Activated CD4-positive, alpha-beta memory T cell treated with anti-CD3 and anti-CD28 coated beads for 36 hours (primary cell): ENCODE measurements around the gene OR52W1. TPM values are rescaled to one million over a fixed set of nuclear protein-coding genes. Genes with fewer than 3 reads are reported as not detected.
A peak's percentile ranks its signal among the peaks of the same experiment; 100 is the strongest.

ENCODE experiments used
- CTCF ChIA-PET: fragments of 350-600 bp; sonication (Branson Sonifier 250); formaldehyde crosslinking; loops from one replicate; lab custom pipeline; 2021; ENCODE audit warnings: antibody characterized with exemption, inconsistent platforms; lab: Charles Lee
- POLR2A ChIA-PET: fragments of 350-600 bp; sonication (Branson Sonifier 250); formaldehyde crosslinking; loops from one replicate; lab custom pipeline; 2021; ENCODE audit warnings: antibody characterized with exemption; lab: Charles Lee
- DNase-seq: peaks from one replicate; pipeline ENCODE4 v3.0.0-alpha.2; 2020
- H3K27ac Mint-ChIP-seq: one replicate; pipeline ENCODE4 v1.8.0; 2021; ENCODE audit warnings: mixed read lengths
- H3K27me3 Mint-ChIP-seq: one replicate; pipeline ENCODE4 v1.8.0; 2021; ENCODE audit warnings: mixed read lengths
- H3K36me3 Mint-ChIP-seq: one replicate; pipeline ENCODE4 v1.8.0; 2021; ENCODE audit warnings: mixed read lengths
- H3K4me1 Mint-ChIP-seq: one replicate; pipeline ENCODE4 v1.8.0; 2021; ENCODE audit warnings: low read depth, mixed read lengths
- H3K4me3 Mint-ChIP-seq: one replicate; pipeline ENCODE4 v1.8.0; 2021; ENCODE audit warnings: mild to moderate bottlenecking, mixed read lengths
- H3K9me3 Mint-ChIP-seq: one replicate; pipeline ENCODE4 v1.8.0; 2021; ENCODE audit warnings: mixed read lengths
- intact Hi-C: fragments of 100-400 bp; cut with micrococcal nuclease; formaldehyde crosslinking; loops from one replicate; pipeline ENCODE4 v1.15.1; 2023
- total RNA-seq, 2 experiments: library from RNA; stranded (reverse); gene quantifications; one replicate each; pipeline ENCODE4 v1.2.3, GENCODE V29; 2021

OR52W1 gene
- total RNA-seq, 2 experiments from 2014 or later, result not detected

DNA sequence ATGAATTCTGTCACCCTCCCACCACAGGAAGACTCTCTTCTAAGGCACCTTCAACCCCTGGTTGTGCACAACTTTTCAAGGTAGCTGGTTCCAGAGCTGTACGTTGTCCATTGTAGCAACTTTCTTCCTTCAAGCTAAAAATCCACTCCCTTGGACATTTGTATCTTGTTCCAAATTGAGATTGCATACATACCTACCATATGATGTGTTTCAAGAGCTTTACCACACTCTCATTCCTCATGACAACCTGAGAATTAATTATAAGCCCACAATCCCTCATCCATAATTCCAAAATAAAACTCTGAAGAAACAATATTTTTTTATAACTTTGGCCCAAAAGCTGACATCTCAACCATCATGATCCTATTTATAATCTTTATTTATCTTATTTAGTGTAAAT lies 3.0 kb downstream of the OR52W1 start:
- ChIA-PET CTCF (interaction anchor here (0.7 to 0.8 kb wide), 2 partner anchors 150 to 161 kb away, joined by 3 read pairs; no protein-coding TSS in a partner anchor), POLR2A (interaction anchor here (1.2 kb wide), 1 partner anchor 118 kb away, joined by 3 read pairs; no protein-coding TSS in a partner anchor)
- no peak overlapping the region for H3K4me3 Mint-ChIP-seq
- no peaks in the 10 kb centered on the region for H3K36me3 Mint-ChIP-seq
- intact Hi-C loops, result loop anchor here (2.0 kb wide), 1 partner anchor 151 kb away; no protein-coding TSS in a partner anchor
- H3K9me3 Mint-ChIP-seq, result no peaks in the 10 kb centered on the region
- no peak for DNase-seq
- no peak overlapping the region for H3K27ac Mint-ChIP-seq
- peaks cover 34% of the 10 kb centered on the region for H3K4me1 Mint-ChIP-seq
- H3K27me3 Mint-ChIP-seq, result no peaks in the 10 kb centered on the region

DNA sequence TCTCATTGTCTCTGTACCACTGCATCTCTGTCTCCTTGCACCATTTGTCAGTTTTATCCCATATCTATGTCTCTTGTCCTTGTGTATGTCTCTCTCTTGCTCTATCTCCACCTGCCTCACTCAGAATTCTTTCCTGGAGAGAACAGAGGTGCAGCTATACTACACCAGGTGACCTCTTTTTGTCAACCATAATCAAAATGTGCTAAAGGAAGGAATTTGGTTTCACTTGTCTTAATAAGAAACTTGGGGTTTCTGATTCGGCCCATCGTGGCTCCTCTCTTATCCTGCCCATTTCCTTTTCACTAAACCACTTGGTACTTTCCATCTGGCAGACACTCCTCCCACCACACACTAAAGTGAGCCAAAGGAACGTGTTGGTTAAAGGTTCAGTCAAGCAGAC lies 4.3 kb downstream of the OR52W1 start:
- intact Hi-C loops, result loop anchor here (2.0 kb wide), 1 partner anchor 149 kb away; no protein-coding TSS in a partner anchor
- peak; percentile 18 for DNase-seq
- no peak overlapping the region for H3K4me3 Mint-ChIP-seq
- ChIA-PET CTCF (no interaction called here), POLR2A (no interaction called here)
- no peaks in the 10 kb centered on the region for H3K9me3 Mint-ChIP-seq
- H3K4me1 Mint-ChIP-seq, result peaks cover 34% of the 10 kb centered on the region
- H3K27me3 Mint-ChIP-seq, result no peaks in the 10 kb centered on the region
- no peaks in the 10 kb centered on the region for H3K36me3 Mint-ChIP-seq
- no peak overlapping the region for H3K27ac Mint-ChIP-seq

DNA sequence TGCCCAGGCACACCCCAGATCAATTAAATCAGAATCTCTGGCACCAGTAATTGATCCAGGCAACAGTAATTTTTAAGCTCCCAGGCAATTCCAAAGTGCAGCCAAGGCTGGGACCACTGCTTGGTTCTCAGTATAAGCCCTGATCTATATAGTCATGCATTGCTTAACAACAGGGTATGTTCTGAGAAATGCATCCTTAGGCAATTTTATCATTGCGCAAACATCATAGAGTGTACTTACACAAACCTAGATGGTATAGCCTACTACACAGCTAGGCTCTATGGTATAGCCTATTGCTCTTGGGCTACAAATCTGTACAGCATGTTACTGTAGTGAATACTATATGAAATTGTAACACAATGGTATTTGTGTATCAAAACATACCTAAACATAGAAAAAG lies 5.7 kb downstream of the OR52W1 start:
- ChIA-PET CTCF (interaction anchor here (1.8 kb wide), 1 partner anchor 149 kb away, joined by 7 read pairs; no protein-coding TSS in a partner anchor), POLR2A (no interaction called here)
- intact Hi-C loops, result no loop called here
- no peak overlapping the region for H3K27ac Mint-ChIP-seq
- no peak for DNase-seq
- H3K27me3 Mint-ChIP-seq, result no peaks in the 10 kb centered on the region
- peaks cover 3% of the 10 kb centered on the region for H3K36me3 Mint-ChIP-seq
- H3K9me3 Mint-ChIP-seq, result no peaks in the 10 kb centered on the region
- no peak overlapping the region for H3K4me3 Mint-ChIP-seq
- H3K4me1 Mint-ChIP-seq, result peaks cover 34% of the 10 kb centered on the region

DNA sequence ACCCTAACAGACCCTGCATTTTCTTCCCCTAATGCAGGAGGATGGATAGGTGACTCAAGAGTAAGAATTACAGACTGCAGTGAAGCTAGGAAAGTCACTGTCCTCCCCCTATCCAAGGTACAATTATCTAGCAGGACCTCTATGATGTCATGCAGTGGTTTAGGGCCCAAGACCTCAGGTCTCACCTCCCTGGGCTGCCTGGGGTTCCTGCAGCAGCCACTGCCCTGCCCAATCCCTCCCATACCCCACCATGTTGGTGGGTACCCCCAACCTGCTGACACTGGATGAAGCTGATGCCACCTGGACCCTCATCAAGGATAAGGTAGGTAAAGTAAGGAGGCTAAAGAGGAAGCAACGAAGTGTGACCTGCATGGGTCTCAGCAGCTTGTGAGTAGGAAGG lies 6.3 kb downstream of the OR52W1 start, which contains the start of gene C11orf42:
Gene C11orf42 (plus strand): TSS at position 192 of the 400 bp plus-strand sequence. CDS start 59 bp downstream, at position 251.
- intact Hi-C loops, result no loop called here
- no peak within 1 kb of the TSS for H3K4me3 Mint-ChIP-seq
- peaks cover 34% of the 10 kb centered on the region for H3K4me1 Mint-ChIP-seq
- ChIA-PET CTCF (interaction anchor here (1.8 kb wide), 1 partner anchor 148 kb away, joined by 7 read pairs; no protein-coding TSS in a partner anchor), POLR2A (no interaction called here)
- no peaks in the 10 kb centered on the region for H3K9me3 Mint-ChIP-seq
- no peak within 1 kb of the TSS for H3K27ac Mint-ChIP-seq
- no peak for DNase-seq
- H3K36me3 Mint-ChIP-seq, result peaks cover 4% of the 10 kb centered on the region
- H3K27me3 Mint-ChIP-seq, result no peaks in the 10 kb centered on the region

DNA sequence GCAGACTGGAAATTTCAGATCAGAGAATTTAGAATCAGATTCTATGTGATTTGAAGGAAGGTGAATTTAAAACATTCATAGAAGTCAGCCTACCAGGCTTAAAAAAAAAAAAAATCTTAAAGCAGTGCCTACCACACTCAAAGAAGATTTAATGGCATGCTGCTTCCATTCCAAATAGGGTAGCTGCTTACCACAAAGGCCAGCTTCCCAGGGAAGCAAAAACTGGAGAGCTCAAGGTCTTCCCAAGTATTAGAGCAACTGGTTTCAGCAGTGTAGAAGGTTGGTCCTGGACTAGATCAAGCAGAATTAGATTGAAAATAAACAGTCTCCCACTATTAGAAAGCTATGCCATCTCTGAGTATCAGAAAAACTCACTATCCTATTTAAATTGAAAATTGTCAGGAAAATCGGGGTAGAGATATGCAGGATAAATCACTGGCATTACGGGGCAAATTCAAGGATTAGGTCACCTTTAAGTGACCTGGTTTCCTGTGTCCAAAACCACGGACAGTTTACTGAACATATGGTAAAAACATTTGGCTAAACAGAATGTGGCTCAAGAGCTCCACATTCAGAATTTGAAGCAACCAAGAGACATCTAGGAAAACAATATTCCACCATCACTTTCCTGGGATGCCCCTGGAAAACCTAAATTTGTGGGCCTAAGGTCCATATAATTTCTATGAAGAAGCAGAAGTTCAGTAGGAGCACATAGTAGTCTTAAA lies 7.6 kb downstream of the OR52W1 start:
- no peak for DNase-seq
- CTCF ChIA-PET, result interaction anchor here (1.7 to 1.8 kb wide), 2 partner anchors 147 to 156 kb away, joined by 5 to 7 read pairs; no protein-coding TSS in a partner anchor
- POLR2A ChIA-PET, result interaction anchor here (0.9 kb wide), 1 partner anchor 28 kb away, joined by 3 read pairs; the partner anchor contains the start of gene FHIP1B

DNA sequence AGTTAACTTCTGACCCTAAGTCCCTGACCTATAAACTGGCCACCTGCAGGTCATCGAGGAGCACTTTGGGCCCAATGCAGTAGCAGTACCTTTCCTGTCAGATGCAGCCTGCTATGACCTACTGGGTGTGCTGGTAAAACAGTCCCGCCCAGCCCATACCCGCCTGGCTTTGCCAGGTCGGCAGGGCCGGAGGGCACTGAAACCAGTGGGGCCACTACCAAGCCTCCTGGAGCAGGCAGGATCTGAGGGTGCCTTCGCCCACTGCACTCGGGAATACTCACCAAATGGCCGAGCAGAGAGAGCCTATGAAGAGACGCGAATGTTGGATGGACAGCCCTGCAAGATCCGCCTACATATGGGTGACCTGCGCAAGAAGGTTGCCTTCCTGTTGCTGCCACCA lies 10.8 kb downstream of the OR52W1 start:
- Mint-ChIP-seq H3K36me3 (peaks cover 8% of the 10 kb centered on the region), H3K4me1 (no peaks in the 10 kb centered on the region), H3K27me3 (no peaks in the 10 kb centered on the region), H3K27ac (no peak overlapping the region), H3K4me3 (no peak overlapping the region), H3K9me3 (no peaks in the 10 kb centered on the region)
- ChIA-PET CTCF (interaction anchor here (0.6 kb wide), 1 partner anchor 37 kb away, joined by 3 read pairs; no protein-coding TSS in a partner anchor), POLR2A (no interaction called here)
- no peak for DNase-seq
- intact Hi-C loops, result no loop called here

More for the DNA sequence above, 7.6 kb downstream of the OR52W1 start:
- no peak overlapping the region for H3K27ac Mint-ChIP-seq
- intact Hi-C loops, result no loop called here
- H3K4me1 Mint-ChIP-seq, result peaks cover 26% of the 10 kb centered on the region
- no peak overlapping the region for H3K4me3 Mint-ChIP-seq
- no peaks in the 10 kb centered on the region for H3K27me3 Mint-ChIP-seq
- peaks cover 8% of the 10 kb centered on the region for H3K36me3 Mint-ChIP-seq
- no peaks in the 10 kb centered on the region for H3K9me3 Mint-ChIP-seq

DNA sequence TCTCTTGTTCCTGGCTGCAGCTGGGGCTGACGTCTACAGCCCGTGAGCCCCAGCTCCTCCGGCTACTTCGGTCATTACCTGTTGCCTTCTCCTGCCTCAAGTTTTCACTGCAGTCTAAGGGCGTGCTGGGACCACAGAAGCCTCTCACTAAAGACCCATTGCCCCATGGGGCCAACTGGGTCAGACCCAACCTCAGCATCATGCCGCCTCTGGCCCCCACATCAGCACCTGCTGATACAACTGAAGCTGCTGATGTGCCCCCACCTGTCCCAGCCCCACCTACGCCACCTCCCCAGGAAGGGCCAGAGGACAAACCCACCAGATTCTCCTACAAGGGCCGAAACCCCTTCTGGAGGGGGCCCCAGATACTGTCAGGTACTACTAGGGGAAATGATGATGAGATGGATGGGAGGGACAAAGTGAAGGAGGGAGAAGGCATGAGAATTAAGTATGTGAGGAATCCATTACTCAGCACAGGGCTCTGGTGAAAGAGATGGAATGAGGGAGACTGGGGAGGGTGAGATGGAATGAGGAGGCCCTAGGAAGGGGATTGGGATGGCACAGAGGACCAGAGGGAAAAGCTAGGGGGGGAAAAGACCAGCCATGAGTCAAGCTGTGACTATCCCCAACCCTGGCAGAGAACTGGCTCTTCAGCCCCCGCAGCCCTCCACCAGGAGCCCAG lies 11.4 kb downstream of the OR52W1 start:
- peaks cover 8% of the 10 kb centered on the region for H3K36me3 Mint-ChIP-seq
- ChIA-PET CTCF (interaction anchor here (0.6 kb wide), 1 partner anchor 36 kb away, joined by 3 read pairs; no protein-coding TSS in a partner anchor), POLR2A (no interaction called here)
- no peaks in the 10 kb centered on the region for H3K27me3 Mint-ChIP-seq
- H3K4me3 Mint-ChIP-seq, result no peak overlapping the region
- no peak for DNase-seq
- H3K4me1 Mint-ChIP-seq, result no peaks in the 10 kb centered on the region
- H3K27ac Mint-ChIP-seq, result no peak overlapping the region
- H3K9me3 Mint-ChIP-seq, result no peaks in the 10 kb centered on the region
- intact Hi-C loops, result no loop called here

DNA sequence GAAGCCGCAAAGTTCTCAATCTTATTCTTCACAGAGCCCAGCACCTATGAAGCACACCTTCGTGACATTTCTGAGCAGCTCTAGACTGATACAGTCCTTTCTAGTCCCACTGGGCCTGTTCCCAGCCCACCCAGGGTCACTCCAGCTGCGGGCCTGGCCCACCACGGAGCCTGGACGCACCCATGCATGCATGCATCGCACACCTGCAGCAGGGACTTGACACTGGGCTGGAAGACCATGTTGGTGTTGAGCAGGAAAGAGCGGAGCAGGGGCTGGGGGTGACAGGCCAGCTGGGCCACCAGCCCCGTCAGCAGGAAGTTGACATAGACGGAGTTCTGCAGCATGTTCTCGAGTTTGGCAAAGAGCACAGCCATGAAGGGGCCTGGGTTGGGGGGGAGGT lies 15.5 kb downstream of the OR52W1 start:
- Mint-ChIP-seq H3K4me1 (peaks cover under 1% of the 10 kb centered on the region), H3K27ac (no peak overlapping the region), H3K4me3 (no peak overlapping the region), H3K27me3 (no peaks in the 10 kb centered on the region), H3K9me3 (no peaks in the 10 kb centered on the region), H3K36me3 (peaks cover 17% of the 10 kb centered on the region)
- CTCF ChIA-PET, result no interaction called here
- POLR2A ChIA-PET, result no interaction called here
- DNase-seq, result no peak
- intact Hi-C loops, result no loop called here

DNA sequence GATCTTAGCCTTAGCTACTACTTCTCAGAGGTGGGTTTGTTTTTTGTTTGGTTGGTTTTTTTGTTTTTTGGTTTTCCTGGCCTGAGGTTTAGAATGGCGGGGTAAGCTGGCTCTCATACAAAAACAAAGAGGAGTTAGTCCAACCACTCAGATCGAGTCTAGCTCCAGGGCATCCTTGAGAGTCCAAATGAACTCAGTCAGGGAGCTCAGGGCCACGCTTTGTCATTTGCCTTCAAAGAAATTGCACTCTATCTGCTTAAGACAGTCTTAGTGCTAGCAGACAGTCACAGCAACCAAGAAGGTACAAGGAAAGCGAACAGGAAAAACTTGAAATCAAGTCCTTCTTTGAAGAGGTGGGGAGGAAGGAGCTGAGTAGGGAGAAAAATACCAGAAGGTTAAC lies 17.5 kb downstream of the OR52W1 start:
- no peak overlapping the region for H3K27ac Mint-ChIP-seq
- H3K36me3 Mint-ChIP-seq, result peaks cover 13% of the 10 kb centered on the region
- H3K4me1 Mint-ChIP-seq, result peaks cover 4% of the 10 kb centered on the region
- intact Hi-C loops, result no loop called here
- H3K27me3 Mint-ChIP-seq, result no peaks in the 10 kb centered on the region
- DNase-seq, result no peak
- POLR2A ChIA-PET, result interaction anchor here (0.7 kb wide), 1 partner anchor 19 kb away, joined by 3 read pairs; no protein-coding TSS in a partner anchor
- no peaks in the 10 kb centered on the region for H3K9me3 Mint-ChIP-seq
- no peak overlapping the region for H3K4me3 Mint-ChIP-seq
- CTCF ChIA-PET, result interaction anchor here (0.8 to 1.7 kb wide), 2 partner anchors 137 to 163 kb away, joined by 3 to 5 read pairs; no protein-coding TSS in a partner anchor

DNA sequence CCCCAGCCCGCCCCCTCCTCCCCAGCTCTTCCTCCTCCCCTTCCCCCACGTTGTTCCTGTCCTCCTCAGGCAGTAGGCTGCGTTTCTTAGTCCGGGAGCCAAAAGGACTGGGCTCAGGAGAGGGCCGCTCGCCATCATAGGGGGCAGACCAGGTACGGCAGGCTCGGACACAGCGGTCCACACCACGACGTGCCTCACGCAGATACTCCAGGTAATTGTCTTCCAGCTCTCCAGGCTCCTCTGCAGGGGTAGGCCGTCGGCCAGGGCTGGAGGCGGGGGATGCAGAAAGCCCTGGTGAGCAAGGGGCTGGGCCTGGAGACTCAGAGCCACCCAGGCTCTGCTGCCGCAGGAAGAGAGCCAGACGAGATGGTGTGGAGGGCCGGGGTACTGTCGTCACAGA lies 18.7 kb downstream of the OR52W1 start:
- Mint-ChIP-seq H3K9me3 (no peaks in the 10 kb centered on the region), H3K27me3 (no peaks in the 10 kb centered on the region), H3K4me1 (peaks cover 4% of the 10 kb centered on the region), H3K4me3 (no peak overlapping the region), H3K27ac (no peak overlapping the region), H3K36me3 (peaks cover 17% of the 10 kb centered on the region)
- no peak for DNase-seq
- CTCF ChIA-PET, result no interaction called here
- intact Hi-C loops, result no loop called here
- POLR2A ChIA-PET, result no interaction called here

DNA sequence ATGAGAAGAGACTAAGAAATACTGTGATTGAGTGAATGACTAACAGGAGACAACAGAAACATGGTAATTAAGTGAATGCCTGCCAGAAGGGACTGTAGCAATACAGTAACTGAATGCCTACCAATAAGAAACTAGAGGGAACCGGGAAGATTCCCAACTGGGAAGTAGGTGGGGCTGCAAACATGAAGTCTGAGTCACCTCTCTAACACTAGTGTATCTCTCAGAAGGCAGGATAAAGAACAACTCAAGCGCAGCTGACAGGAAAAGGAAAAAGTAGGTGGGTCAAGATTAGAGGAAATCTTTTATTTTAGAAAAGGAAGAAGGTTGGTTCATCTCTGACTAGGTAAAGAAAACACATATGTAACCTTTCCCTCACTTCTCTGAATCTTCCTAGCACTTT lies 20.3 kb downstream of the OR52W1 start:
- ChIA-PET POLR2A (no interaction called here), CTCF (no interaction called here)
- H3K4me1 Mint-ChIP-seq, result peaks cover 4% of the 10 kb centered on the region
- no peak for DNase-seq
- H3K9me3 Mint-ChIP-seq, result no peaks in the 10 kb centered on the region
- H3K27ac Mint-ChIP-seq, result no peak overlapping the region
- no peak overlapping the region for H3K4me3 Mint-ChIP-seq
- peaks cover 19% of the 10 kb centered on the region for H3K36me3 Mint-ChIP-seq
- no peaks in the 10 kb centered on the region for H3K27me3 Mint-ChIP-seq
- intact Hi-C loops, result no loop called here

DNA sequence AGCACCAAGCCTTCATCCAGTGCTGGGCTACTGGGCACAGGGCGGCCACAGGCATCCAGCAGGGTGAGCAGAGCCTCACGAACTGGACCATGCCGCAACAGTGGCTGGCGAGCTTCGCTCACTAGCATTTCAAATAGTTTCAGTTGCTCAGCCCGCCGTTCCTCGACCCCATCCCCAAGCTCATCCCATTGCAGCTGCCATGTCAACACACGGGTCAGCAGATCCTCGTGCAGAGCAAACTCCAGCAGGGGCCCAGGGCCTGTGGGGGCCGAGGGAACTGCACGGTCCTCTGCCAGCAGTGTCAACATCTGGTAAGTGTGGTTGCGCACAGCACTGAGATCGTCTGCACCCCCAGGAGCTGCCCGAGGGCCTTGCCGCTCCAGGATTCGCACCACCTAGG lies 24.8 kb downstream of the OR52W1 start:
- no peak overlapping the region for H3K4me3 Mint-ChIP-seq
- POLR2A ChIA-PET, result no interaction called here
- intact Hi-C loops, result no loop called here
- CTCF ChIA-PET, result interaction anchor here (1.4 kb wide), 1 partner anchor 27 kb away, joined by 5 read pairs; no protein-coding TSS in a partner anchor
- peaks cover 14% of the 10 kb centered on the region for H3K36me3 Mint-ChIP-seq
- no peak overlapping the region for H3K27ac Mint-ChIP-seq
- DNase-seq, result no peak
- peaks cover 14% of the 10 kb centered on the region for H3K4me1 Mint-ChIP-seq
- no peaks in the 10 kb centered on the region for H3K9me3 Mint-ChIP-seq
- H3K27me3 Mint-ChIP-seq, result no peaks in the 10 kb centered on the region
